Stimulated activated CD4-positive, alpha-beta T cell treated with anti-CD3 and anti-CD28 coated beads, Interleukin-4, amount 100 ng/mL, for 24 hours (primary cell): ENCODE results near the gene PHF21B.
A peak's percentile ranks its signal among the peaks of the same experiment; 100 is the strongest.
"Not testable (repeated sequence)": the region's sequence is repeated elsewhere in the genome, so short reads cannot be mapped to it uniquely, and the experiment has no call there.

Experiments
- DNase-seq: peaks from one replicate; pipeline ENCODE4 v3.0.0-alpha.2; 2020

Gene PHF21B

DNA sequence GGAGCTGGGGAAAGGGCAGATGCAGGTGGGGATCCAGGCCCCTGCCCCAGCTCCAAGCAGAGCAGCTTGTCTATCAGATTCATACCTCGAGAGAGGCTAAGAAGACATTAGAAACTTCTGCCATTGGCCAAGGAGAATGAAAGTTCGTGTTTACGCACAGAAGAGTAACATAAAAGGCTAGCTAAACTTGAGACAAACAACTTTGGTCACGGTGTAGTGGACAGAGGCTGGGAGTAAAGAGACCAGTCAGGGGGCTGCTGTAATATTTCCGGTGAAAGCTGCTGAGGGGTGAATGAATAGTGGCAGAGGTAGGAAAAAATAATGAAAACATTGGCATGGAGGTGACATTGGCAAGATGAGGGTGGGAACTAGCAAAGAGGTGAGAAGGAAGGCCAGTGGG, 22.9 kb downstream of the PHF21B start:
- no peak for DNase-seq

DNA sequence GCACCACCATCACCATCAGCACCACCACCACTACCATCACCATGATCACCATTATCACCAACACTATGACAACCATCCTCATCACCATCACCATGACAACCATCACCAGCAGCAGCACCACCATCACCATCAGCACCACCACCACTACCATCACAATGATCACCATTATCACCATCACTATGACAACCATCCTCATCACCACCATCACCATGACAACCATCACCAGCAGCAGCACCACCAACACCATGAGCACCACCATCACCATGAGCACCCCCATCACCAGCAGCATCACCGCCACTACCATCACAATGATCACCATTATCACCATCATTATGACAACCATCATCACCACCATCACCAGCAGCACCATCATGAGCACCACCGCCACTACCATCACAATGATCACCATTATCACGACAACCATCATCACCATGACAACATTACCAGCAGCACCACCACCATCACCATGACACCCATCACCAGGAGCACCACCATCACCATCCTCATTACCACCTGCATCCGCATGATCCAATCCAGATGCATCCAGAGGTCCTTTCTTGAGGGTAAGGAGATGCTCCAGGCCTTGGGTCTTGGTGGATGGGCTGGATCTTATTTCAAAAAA, 23.8 kb downstream of the PHF21B start:
- DNase-seq, result no peak

DNA sequence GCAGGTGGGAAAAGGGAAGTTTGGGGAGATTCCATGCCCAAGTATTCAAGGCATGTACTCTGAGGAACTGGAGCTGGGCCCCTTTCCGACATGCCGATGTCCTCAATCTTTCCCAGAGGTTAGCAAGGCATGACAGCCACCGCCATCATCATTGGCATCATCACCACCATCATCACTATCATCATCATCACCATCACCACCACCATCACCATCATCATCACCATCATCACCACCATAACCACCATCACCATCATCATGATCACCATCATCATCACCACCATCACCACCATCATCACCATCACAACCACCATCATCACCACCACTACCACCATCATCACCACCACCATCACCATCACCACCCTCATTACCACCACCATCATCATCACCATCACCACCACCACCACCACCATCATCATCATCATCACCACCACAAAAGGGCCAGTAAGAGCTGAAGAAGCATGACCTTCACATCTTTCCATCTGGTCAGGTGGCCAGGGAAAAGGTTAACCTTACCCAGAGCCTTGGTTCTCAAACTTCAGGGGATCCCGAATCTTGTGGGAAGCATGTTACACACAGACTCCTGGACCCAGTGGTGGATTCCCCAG, 25.8 kb downstream of the PHF21B start:
- no peak for DNase-seq

DNA sequence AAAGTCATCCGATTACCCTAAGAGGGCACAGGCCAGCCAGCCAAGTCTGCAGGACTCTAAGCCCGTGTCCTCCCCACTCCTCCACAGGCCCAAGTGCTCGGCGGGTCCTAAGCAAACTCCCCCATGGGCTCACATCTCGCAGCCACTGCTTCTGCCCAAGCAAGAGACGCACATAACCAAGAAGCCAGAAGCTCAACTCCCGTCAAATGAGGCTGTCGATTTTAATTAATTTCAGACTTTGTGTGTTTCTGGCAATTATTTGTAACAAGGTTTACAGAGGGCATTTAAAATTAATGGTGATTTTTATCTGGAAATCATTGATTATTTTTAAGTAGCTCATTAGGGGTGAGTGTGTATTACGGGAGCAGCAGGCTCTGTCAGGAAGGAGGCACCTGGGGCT, 27.4 kb downstream of the PHF21B start:
- DNase-seq, result no peak

DNA sequence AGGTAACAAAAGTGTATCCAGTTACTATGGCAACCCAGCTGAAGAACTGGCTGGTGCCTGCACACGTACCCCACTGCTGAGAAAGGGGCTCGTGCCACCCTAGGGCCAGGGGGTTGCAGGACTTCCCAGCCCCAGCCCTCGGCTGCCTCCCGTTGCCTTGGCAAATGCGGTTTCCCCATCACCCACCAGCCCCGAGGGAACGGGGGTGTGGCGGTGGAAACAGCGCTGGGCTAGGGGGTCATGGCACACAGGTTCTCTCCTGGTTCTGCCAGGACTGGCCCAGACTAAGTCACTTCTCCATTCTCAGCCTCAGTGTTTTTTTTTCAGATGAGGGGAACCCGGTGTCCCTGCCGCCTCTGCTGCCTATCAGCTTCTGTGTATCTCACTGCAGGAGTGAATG, 27.9 kb downstream of the PHF21B start:
- no peak for DNase-seq

DNA sequence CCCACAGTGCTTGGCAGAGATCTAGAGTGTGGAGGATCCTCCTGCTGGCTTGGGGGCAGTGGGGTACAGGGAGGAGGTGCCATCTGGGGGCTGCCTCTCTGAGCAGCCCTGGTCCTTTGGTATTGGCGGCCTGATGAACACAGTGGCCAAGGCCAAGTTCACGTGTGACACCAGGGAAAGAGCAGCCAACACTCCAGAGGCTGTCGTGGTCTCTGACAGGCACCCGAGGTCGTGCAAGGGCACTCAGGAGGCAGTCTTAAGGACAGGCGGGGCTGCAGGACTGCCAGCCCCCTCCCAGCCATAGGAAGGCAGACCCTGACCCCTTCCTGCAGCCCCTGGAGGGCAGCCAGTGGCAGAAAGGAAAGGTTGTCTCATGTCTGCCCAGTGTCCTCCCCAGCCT, 30.7 kb downstream of the PHF21B start:
- no peak for DNase-seq

DNA sequence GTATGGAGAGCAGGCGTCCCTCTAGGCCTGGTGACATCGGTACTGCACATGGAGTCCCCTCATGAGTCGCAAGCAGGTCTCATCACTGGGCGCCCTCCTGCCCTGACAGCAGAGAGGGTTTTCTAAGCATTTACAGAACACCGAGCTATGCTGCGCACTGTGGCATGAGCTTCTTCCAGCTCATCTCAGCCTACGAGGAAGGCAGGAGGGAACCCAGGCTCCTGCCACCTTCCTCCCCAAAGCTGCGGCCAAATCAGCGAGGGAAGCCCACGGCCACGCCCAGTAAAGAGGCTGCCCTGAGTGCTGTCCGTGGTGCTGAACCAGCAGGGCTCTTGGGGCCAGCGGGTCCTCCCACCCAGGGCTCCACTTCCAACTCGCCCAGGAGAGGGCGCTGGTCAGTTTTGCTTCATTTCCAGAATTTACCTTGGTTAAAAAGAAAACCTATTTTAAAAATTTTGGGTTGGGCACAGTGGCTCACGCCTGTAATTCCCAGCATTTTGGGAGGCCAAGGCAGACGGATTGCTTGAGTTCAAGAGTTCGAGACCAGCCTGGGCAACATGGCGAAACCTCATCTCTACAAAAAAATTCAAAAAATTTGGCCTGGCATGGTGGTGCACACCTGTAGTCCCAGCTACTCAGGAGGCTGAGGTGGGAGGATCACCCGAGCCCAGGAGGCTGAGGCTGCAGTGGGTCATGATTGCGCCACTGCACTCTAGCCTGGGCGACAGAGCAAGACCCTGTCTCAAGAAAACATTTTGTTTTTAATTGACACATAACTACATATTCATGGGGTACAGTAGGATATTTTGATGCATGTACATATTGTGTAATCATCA, 34.2 kb downstream of the PHF21B start:
- DNase-seq, result peak; percentile 62

DNA sequence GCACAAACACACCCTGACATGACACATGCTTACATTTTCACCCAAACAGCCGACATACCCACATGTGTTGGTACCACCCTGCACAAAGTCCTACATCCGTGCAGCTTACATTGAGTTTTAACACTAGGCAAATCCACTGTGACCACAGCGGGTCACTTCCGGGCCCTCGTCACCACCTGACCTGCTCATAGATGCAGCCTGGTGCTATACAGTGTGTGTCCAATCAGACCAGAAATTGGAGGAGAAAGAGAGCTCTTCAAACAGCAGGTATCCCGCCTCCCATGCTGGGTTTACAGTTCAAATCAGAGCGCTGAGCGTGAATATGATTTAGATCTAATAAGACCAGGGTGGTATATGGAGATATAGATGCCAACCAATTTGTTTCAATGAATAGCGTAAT, 35.4 kb downstream of the PHF21B start:
- DNase-seq, result no peak

DNA sequence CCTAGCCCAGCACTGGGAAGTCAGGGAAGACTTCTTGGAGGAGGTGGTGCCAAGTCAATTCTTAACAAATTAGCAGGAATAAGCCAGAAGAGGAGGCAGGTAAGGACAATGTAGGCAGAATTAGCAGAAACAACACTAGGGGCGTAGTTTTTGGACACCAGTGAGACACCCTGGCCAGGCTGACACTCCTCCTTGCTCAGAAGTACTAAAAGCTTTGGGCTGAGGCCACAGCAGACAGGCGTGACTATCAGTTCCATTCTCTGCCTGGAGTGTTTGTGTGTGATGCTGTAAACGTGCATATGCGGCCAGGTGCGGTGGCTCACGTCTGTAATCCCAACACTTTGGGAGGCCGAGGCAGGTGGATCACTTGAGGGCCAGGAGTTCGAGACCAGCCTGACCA, 36.0 kb downstream of the PHF21B start:
- DNase-seq, result no peak

DNA sequence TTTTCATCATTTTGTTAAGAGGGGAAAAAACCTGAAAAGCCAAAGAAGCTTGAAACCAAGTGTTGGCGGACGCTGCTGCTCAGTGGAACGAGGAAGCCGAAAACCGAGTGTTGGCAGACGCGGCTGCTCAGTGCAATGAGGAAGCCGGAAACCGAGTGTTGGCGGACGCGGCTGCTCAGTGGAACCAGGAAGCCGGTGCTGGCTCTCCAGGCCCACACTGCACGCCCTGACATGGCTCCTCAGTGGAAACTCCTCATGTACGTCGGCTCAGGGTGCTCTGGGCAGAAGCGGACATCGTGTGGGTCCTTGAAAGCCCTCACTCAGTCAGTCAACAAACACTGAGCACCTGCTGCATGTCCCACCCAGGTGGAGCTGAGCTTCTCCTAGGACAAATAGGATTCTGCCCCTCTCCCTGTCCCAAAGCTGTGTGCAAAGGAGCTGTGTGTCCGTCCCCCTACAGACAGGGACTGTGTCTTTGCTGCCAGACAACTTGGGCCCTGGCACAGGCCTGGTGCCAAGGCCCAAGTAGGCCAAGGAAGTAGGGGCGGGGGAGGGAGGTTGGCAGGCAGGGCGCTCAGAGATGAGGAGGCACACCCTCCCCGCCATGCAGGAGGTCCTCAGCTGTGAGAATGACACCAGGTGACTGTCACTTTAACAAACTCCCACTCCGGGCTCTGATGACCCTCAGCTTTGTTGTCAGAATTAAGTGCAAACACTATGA, 37.3 kb downstream of the PHF21B start:
- DNase-seq, result peak; percentile 32

DNA sequence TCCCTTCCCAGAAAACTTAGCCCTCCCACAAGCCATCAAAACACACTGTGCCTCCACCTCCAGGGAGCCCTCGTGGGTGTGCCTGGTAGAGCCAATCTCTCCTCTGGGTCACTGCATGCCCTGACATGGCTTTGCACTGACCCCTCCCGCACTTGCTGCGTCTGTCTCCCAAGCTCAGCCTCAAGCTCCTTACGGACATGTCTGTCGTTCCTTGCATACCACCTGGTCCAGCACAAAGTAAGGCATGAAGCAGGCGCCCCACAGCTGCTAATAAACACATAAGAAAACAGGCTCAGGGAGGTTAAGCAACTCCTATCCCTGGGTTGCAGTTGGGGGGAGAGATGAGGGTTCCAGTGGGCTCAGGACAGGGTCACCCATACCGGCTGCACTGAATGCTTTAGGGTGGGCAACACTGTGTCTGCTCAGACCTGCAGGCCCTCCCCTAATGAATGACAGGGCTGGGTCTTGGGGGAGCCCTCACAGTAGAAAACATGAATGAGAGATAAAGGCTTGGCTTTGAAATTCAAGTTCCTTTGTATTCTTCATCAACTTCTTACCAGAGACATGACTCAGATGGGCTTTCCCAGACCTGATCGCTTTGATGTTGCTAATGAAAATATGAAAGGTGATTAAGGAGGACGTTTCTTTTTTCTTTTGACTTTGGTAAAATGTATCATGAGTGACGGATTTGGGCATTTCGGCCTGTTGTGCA, 38.0 kb downstream of the PHF21B start:
- peak; percentile 19 for DNase-seq

DNA sequence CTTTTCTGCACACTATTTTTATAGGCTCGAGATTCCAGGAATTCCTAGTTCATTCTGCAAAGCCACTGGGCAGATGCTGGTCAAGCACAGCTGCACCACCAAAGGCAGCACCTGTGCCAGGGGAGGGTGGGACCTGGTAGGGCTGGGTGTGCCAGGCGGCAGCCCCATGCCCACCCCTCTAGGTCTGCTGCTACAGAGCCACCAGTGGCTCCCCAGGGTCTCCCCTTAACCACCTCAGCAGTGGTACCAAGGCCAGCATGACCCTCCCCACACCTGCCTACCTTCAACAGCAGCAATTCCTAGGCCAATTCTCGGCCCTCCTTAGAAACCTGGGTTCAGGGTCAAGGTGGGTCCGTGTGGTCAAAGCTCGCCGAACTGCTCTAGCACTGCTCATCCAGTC, 39.5 kb downstream of the PHF21B start:
- no peak for DNase-seq

DNA sequence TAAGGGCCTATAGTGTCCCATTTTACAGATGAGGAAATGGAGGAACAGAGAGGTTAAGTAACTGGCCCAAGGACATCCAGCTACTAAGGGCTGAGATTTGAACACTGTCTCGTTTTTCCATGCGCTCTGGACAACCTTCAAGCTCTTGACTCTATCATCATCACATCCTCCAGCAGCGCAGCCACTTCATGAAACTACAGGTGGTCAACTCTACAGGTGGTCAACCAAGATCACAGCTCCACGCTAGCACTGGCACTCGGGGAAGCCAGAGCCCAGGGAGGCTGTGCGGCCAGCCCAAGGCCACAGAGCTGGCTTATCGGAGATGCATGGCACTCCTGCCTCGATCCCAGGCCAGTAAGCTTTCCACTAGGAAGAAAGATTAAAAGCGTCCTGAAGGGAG, 40.0 kb downstream of the PHF21B start:
- DNase-seq, result no peak

DNA sequence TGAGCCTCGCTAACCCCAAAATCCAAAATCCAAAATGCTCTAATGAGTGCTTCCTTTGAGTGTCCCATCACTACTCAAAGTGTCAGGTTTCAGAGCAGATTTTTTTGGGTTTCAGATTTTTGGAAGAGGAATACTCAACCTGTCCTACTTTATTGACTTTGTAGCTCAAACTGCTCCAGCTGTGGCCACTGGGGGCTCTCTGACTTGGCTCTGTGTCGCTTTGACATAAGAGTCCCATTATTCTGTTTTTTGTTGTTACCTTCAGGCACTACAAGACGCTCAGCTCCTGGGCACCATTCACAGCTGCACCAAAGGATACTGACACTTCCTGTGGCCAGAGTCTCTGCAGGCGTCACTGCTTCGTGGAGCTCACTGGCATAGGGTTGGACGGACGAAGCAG, 41.1 kb downstream of the PHF21B start:
- no peak for DNase-seq

DNA sequence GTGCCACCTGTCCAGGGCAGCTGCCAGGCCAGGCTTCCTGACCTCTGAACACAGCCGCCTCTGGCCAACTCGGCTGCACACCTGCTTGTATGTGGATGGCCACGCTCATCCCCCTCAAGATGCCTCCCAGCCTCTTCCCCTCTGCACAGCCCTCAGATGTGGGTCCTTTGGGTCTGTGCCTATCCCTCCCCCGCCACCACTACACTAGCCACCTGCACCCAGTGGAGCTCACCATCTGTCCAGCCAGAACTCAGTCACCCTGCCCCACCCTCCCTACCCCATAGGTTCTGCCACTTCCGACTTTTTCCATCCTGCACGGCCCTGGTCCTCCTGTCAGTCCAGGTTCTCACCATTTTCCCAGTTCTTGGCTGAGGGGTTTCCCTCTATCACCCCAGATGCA, 44.6 kb downstream of the PHF21B start:
- DNase-seq, result no peak

DNA sequence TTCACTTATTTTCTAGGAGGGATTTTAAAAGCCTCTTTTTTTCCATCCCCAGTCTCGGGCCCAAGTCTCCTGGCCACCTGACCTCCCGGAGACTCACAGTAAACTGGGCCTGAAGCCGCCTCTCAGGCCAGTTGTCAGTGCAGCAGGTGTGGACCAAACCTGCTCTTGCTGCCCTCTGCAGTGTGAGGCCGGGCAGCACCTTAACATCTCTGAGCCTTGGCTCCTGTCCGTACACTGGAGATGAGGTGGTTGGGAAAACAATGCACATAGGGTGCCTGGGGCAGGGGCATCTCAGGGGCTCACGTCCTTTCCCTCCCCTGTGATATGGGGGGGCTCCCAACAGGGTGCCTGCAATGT, 45.1 kb downstream of the PHF21B start:
- DNase-seq, result no peak

DNA sequence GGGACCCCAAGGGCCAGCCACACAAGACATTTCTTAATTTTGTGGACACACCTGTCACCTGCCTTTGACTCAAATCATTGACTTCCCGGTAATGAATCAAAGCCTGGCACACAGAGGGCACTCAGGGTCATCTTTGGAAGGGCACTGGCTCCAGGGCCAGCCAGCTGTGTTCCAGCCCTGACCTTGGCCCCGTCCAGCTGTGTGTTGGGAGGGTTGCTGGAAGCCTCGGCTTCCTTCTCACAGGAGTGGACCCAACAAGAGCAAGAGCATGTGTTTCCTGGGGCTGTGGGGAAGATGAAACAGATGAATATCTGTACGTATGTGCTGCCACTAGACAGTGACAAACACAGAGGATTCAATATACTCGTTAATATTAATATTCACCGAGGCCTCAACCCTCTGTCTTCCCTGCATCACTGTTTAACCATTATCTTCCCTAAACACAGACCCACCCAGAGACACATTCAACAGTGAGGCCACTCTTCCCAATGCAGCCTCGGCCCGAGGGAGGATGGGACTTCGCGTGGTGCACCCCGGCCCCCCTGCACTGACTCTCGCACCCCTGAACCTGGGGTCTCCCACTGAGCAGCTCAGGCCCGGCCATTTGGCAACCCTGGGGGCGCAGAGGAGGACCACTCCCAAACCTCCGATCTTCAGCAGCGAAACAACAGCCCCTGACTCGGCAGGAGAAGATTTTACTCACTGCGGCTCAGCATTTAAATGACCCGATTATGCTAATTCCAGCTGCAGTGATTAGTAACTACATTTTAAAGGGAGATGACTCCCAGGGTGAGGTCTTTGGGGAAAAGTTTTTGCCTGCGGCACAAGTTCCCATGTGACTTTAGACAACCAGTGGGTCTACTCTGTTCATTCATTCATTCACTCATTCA, 45.7 kb downstream of the PHF21B start:
- DNase-seq, result no peak

DNA sequence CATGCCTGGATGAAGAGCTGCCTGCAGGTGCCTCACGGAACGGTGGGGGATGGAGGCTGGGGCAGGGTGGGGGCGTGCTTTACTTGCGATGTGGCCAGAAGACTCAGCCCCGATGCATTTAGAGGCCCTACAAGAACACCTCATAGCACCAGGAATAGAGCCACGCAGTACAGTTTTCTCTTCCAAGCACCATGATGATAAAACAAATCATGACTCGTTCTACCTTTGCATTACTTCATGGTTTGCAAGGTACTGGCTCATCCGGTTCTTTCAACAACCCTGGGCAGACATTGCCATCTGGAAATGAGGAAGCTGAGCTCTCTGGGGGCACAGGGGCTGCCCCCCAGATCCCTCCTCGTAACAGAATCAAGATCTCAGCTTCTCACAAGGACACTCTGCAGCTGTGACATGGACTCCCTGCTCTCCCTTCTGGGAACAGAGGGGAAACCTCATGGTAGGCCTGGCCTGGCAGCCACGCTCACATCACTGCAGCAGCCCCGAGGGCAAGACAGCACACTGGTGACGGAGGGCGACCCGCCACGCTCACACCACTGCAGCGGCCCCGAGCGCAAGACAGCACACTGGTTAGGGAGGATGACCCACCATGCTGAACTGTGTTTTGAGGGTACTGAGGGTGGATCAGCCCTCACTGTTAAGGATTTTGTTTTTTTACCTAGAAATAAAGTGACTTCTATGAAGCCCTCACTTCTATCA, 46.9 kb downstream of the PHF21B start:
- DNase-seq, result no peak

DNA sequence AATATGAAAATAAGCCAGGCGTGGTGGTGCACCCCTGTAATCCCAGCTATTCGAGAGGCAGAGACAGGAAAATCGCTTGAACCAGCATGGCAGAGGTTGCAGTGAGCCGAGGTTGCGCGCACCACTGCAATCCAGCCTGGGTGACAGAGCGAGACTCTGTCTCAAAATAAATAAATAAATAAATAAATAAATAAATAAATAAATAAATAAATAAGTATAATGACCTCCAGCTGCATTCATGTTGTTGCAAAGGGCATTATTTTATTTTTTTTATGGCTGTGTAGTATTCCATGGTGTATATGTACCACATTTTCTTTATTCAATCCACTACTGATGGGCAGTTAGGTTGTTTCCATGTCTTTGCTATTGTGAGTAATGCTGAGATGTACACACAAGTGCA, 48.1 kb downstream of the PHF21B start:
- DNase-seq, result not testable (repeated sequence)

DNA sequence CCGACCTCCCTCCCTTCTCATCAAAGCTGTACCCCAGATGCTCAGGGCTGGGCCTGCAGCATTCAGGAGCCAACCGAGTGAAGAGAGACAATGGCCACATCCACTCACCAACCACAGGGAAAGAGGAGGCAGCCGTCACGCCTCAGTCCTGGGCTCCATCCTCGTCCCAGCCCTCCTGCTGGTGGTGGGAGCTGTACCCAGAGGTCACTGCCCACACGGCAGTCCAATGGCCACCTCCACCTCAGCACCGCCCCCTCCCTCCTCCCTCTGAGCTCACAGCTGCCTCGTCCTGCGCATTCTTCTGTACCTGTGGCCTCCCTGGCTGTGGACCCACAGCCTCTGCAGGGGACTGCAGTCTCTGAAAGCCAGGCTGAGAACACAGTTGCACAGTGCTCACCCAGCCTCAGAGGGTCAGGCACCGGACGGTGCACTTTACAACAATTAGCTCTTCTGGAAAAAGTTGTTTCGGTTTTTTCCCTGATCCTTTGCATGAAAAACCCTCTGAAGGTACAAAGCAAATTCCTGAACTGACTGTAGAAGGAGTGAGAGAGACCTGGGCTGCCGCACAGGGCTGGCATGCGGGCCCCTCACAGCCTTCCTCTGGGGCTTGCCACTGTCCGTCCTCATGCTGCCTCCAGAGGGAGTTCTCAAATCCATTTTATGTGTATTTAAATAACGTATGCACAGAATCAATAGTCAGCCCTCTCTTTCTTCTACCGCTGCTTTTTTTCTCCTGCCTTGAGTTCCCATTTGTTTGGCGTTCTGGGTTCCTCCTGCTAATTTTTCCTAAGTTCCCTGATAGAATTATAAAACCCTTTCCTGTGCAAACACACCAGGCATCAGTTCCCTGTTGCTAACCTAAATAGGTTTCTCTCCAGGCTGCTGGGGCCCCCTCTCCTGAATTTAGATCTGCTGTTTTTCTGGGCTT, 52.7 kb downstream of the PHF21B start:
- DNase-seq, result no peak
